B cell (primary cell): ENCODE data around the gene C1orf52. TPM values are rescaled to one million over a fixed set of nuclear protein-coding genes. Genes with fewer than 3 reads are reported as not detected.

Experiments used
- ATAC-seq: fragments of 200-7000 bp; cut with Tn5 transposase; one replicate; pipeline ENCODE4 v1.10.0; 2021; ENCODE audit warnings: low read depth, mild to moderate bottlenecking, moderate number of reproducible peaks, moderate library complexity
- CTCF ChIA-PET: fragments of 350-600 bp; sonication (Branson Sonifier 250); formaldehyde crosslinking; loops from one replicate; lab custom pipeline; 2021; ENCODE audit warnings: antibody characterized with exemption, inconsistent platforms; lab: Charles Lee
- POLR2A ChIA-PET: fragments of 350-600 bp; sonication (Branson Sonifier 250); formaldehyde crosslinking; loops from one replicate; lab custom pipeline; 2021; ENCODE audit warnings: antibody characterized with exemption; lab: Charles Lee
- DNase-seq: peaks from one replicate; pipeline ENCODE4 v3.0.0; 2013
- H2AFZ ChIP-seq: 2 replicates; pipeline ENCODE4 v1.6.1; 2012; ENCODE audit warnings: mild to moderate bottlenecking, low read depth, low read length; ENCODE audit not compliant: insufficient read depth, poor library complexity, severe bottlenecking
- H3K27ac ChIP-seq, 2 donors: 1 replicate in 1 of 2; 2 replicates in 1 of 2; pipeline ENCODE4 v1.5.1; 2012 to 2013; ENCODE audit warnings: low read length in 2 of 2, mild to moderate bottlenecking in 2 of 2, moderate library complexity in 1 of 2
- H3K27me3 ChIP-seq, 4 experiments: fragments of 200-600 bp in 1 of 4; sonication (generic) in 1 of 4; replicated peaks in 1 of 4; 1 replicate in 2 of 4; 2 replicates in 2 of 4; pipeline versions ENCODE4 v1.6.1 to v1.7.0; 2013 to 2016; ENCODE audit warnings: low read length in 3 of 4, mild to moderate bottlenecking in 2 of 4, mixed read lengths in 1 of 4, moderate library complexity in 1 of 4; ENCODE audit not compliant: insufficient read depth in 4 of 4, control insufficient read depth in 3 of 4; ENCODE audit errors: control extremely low read depth in 1 of 4
- H3K36me3 ChIP-seq, 2 experiments: replicated peaks in 1 of 2; 1 replicate in 1 of 2; 2 replicates in 1 of 2; pipeline versions ENCODE4 v1.6.1 to v1.7.1; 2013; ENCODE audit warnings: low read length in 1 of 2; ENCODE audit not compliant: insufficient read depth in 2 of 2, control insufficient read depth in 1 of 2; ENCODE audit errors: control extremely low read depth in 1 of 2, extremely low read depth in 1 of 2
- H3K4me1 ChIP-seq, 2 donors: fragments of 200-600 bp in 1 of 2; sonication (generic) in 1 of 2; 1 replicate in 1 of 2; 2 replicates in 1 of 2; pipeline versions ENCODE4 v1.5.1 to v1.6.1; 2013 to 2017; ENCODE audit warnings: low read length in 2 of 2; ENCODE audit not compliant: control insufficient read depth in 2 of 2, insufficient read depth in 2 of 2
- H3K4me2 ChIP-seq: replicated peaks from 2 replicates; pipeline ENCODE3; 2012; ENCODE audit warnings: mild to moderate bottlenecking, low read depth, low read length; ENCODE audit not compliant: poor library complexity, severe bottlenecking
- H3K4me3 ChIP-seq, 5 experiments: fragments of 200-600 bp in 1 of 5; sonication (generic) in 1 of 5; 1 replicate in 3 of 5; 2 replicates in 2 of 5; pipeline versions ENCODE4 v1.5.1 to v1.7.0; 2011 to 2016; ENCODE audit warnings: low read length in 4 of 5, mild to moderate bottlenecking in 4 of 5, low read depth in 2 of 5, control low read depth in 1 of 5, moderate library complexity in 1 of 5; ENCODE audit not compliant: insufficient read depth in 1 of 5; ENCODE audit errors: control extremely low read depth in 1 of 5, extremely low read depth in 1 of 5
- H3K79me2 ChIP-seq: fragments of 200-600 bp; sonication (generic); one replicate; pipeline ENCODE4 v1.6.0; 2016; ENCODE audit warnings: low read length; ENCODE audit not compliant: control insufficient read depth, insufficient read depth
- H3K9ac ChIP-seq: fragments of 200-600 bp; sonication (generic); 2 replicates; pipeline ENCODE4 v1.6.1; 2017; ENCODE audit warnings: mild to moderate bottlenecking, low read length, moderate library complexity
- H3K9me3 ChIP-seq, 3 donors: one replicate each; pipeline versions ENCODE4 v1.6.1 to v1.7.1; 2013; ENCODE audit warnings: low read length in 2 of 3; ENCODE audit not compliant: control insufficient read depth in 2 of 3, insufficient read depth in 1 of 3; ENCODE audit errors: control extremely low read depth in 1 of 3
- H4K20me1 ChIP-seq: 2 replicates; pipeline ENCODE4 v1.6.0; 2012; ENCODE audit warnings: mild to moderate bottlenecking, low read length; ENCODE audit not compliant: insufficient read depth, control insufficient read depth, poor library complexity, severe bottlenecking
- H3K27ac Mint-ChIP-seq: one replicate; pipeline ENCODE4 v1.8.0; 2021; ENCODE audit warnings: mixed read lengths
- H3K27me3 Mint-ChIP-seq: one replicate; pipeline ENCODE4 v1.8.0; 2021; ENCODE audit warnings: mixed read lengths
- H3K4me1 Mint-ChIP-seq: one replicate; pipeline ENCODE4 v1.8.0; 2021; ENCODE audit warnings: mixed read lengths
- H3K4me3 Mint-ChIP-seq: one replicate; pipeline ENCODE4 v1.8.0; 2021; ENCODE audit warnings: mixed read lengths
- H3K9me3 Mint-ChIP-seq: one replicate; pipeline ENCODE4 v1.8.0; 2022; ENCODE audit warnings: mixed read lengths; ENCODE audit not compliant: insufficient read depth
- EZH2 ChIP-seq: IDR thresholded peaks from 2 replicates; pipeline ENCODE4 v1.6.1; 2012; ENCODE audit warnings: borderline replicate concordance, low read depth, mild to moderate bottlenecking, moderate library complexity, low read length; ENCODE audit not compliant: insufficient read depth, poor library complexity, severe bottlenecking
- WGBS: methylation state at CpG from one replicate; pipeline ENCODE4 v1.1.5; 2013; ENCODE audit warnings: missing lambda C conversion rate; ENCODE audit not compliant: insufficient coverage; 5-methylcytosine and 5-hydroxymethylcytosine counted together
- intact Hi-C: fragments of 100-400 bp; cut with micrococcal nuclease; formaldehyde crosslinking; loops from one replicate; pipeline ENCODE4 v1.10.0; 2022
- polyA plus RNA-seq: library from polyadenylated mRNA; depleted of rRNA; stranded (reverse); fragments of >200 nt; gene quantifications from 2 replicates; pipeline ENCODE4 v1.2.3, GENCODE V29; 2012
- total RNA-seq, 2 donors: library from RNA; stranded (reverse); fragments of 120-200 nt in 1 of 2; gene quantifications; 1 replicate in 1 of 2; 2 replicates in 1 of 2; pipeline versions ENCODE4 v1.2.3 to v1.2.4, GENCODE V29; 2013 to 2022
- TF ChIP-seq, protein P1 (sequence below): fragments of 200-600 bp; IDR thresholded peaks from one replicate; pipeline ENCODE4 v1.8.0; 2022; ENCODE audit warnings: antibody characterized with exemption, mild to moderate bottlenecking

C1orf52 gene
- total and polyA plus RNA-seq, 2 donors (not counting 1 experiment from before 2014, with no cell fraction given) = 29.9 to 45.3 TPM

DNA sequence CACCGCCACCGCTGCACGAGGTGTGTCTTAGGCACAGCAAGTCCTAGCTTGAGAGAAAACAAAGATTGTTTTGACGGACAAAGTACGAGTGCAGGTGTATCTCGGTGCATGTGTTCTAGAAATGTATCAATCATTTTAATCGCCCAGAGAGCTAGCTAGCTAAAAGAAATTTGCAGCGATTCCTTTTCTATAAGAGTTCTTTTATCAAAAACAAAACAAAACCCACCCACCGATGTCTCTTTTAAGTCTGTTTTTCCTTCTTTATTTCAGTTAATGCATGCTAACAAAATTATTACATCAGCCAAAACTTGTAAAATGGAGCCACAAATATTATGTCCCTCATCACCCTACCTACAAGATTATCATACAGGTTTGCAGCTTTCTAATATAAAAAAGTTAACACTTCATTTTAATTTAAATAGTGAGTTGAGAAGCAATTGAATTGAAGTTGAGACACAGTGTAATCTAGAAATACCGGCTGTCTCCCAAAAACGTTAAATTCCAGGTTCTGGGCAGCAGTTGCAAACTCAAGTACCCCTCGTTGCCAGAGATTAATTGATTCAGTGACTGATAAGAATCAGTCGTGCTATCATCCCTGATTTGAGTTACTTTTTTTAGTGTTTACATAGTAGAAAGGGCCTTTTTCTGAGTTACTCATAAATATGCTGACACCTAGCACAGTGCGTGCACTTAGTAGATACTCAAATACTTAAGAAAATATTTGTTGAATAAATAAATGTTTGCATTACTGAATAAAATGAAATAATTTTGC lies 57.2 kb downstream of the C1orf52 start:
- peak overlapping the region; percentile 74 for H3K9ac ChIP-seq
- H3K4me3 ChIP-seq = peak overlapping the region; percentile 46 to 73 (median 62)
- H2AFZ ChIP-seq = peak overlapping the region; percentile 93
- H3K27me3 Mint-ChIP-seq = peaks cover 54% of the 10 kb centered on the region
- peak overlapping the region; percentile 93 for H3K27ac Mint-ChIP-seq
- H3K4me1 Mint-ChIP-seq = peaks cover 15% of the 10 kb centered on the region
- POLR2A ChIA-PET = interaction anchor here (2.9 kb wide), 1 partner anchor 74 kb away, joined by 7 read pairs; the partner anchor contains the start of gene BCL10
- no peaks in the 10 kb centered on the region for H3K36me3 ChIP-seq
- H3K9me3 Mint-ChIP-seq = no peaks in the 10 kb centered on the region
- H3K4me3 Mint-ChIP-seq = peak overlapping the region; percentile 98
- H3K9me3 ChIP-seq = peaks cover 0 to 1% (median 0%) of the 10 kb centered on the region in 3 donors
- DNase-seq (no peak), ATAC-seq (no peak)
- CTCF ChIA-PET = interaction anchor here (1.0 to 2.2 kb wide), 3 partner anchors 67 to 257 kb away, joined by 3 to 6 read pairs (median 3); no protein-coding TSS in a partner anchor
- H3K27ac ChIP-seq = no peak overlapping the region
- peak overlapping the region; percentile 99 for H3K4me2 ChIP-seq
- no peaks in the 10 kb centered on the region for H3K79me2 ChIP-seq
- no peaks in the 10 kb centered on the region for H4K20me1 ChIP-seq
- intact Hi-C loops = loop anchor here (5.0 to 10.0 kb wide), 4 partner anchors 140 to 697 kb away; partner anchors contain the start of genes GNG5, MCOLN3, SPATA1 and ZNHIT6
- WGBS = 18% methylated on average over 7 of the region's 14 CpGs
- TF ChIP-seq, protein P1, sequence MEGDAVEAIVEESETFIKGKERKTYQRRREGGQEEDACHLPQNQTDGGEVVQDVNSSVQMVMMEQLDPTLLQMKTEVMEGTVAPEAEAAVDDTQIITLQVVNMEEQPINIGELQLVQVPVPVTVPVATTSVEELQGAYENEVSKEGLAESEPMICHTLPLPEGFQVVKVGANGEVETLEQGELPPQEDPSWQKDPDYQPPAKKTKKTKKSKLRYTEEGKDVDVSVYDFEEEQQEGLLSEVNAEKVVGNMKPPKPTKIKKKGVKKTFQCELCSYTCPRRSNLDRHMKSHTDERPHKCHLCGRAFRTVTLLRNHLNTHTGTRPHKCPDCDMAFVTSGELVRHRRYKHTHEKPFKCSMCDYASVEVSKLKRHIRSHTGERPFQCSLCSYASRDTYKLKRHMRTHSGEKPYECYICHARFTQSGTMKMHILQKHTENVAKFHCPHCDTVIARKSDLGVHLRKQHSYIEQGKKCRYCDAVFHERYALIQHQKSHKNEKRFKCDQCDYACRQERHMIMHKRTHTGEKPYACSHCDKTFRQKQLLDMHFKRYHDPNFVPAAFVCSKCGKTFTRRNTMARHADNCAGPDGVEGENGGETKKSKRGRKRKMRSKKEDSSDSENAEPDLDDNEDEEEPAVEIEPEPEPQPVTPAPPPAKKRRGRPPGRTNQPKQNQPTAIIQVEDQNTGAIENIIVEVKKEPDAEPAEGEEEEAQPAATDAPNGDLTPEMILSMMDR = no peak
- no peak for TF ChIP-seq EZH2
- peaks cover 16 to 26% of the 10 kb centered on the region in 2 donors for H3K4me1 ChIP-seq
- H3K27me3 ChIP-seq = peaks cover 0 to 39% (median 35%) of the 10 kb centered on the region in 4 experiments
